Activated B cell treated with CpG ODN at 0.5 μM for 24 hours (primary cell): ENCODE results near the gene TRPM7. TPM values are rescaled to one million over a fixed set of nuclear protein-coding genes. Genes with fewer than 3 reads are reported as not detected.
"Not testable (repeated sequence)": the region's sequence is repeated elsewhere in the genome, so short reads cannot be mapped to it uniquely, and the experiment has no call there.

Experiments used
- ATAC-seq: fragments of 200-7000 bp; cut with Tn5 transposase; one replicate; pipeline ENCODE4 v1.10.0; 2021; ENCODE audit warnings: low read depth, mild to moderate bottlenecking, moderate library complexity
- CTCF ChIA-PET: fragments of 350-600 bp; sonication (Branson Sonifier 250); formaldehyde crosslinking; loops from one replicate; lab custom pipeline; 2021; ENCODE audit warnings: antibody characterized with exemption; lab: Charles Lee
- POLR2A ChIA-PET: fragments of 350-600 bp; sonication (Branson Sonifier 250); formaldehyde crosslinking; loops from one replicate; lab custom pipeline; 2021; ENCODE audit warnings: antibody characterized with exemption; lab: Charles Lee
- DNase-seq: peaks from one replicate; pipeline ENCODE4 v3.0.0; 2022
- H3K27ac Mint-ChIP-seq: one replicate; pipeline ENCODE4 v1.8.0; 2020; ENCODE audit warnings: mixed read lengths
- H3K27me3 Mint-ChIP-seq: one replicate; pipeline ENCODE4 v1.8.0; 2021; ENCODE audit warnings: mixed read lengths
- H3K36me3 Mint-ChIP-seq: one replicate; pipeline ENCODE4 v1.8.0; 2021; ENCODE audit warnings: low read depth, mixed read lengths
- H3K4me1 Mint-ChIP-seq: one replicate; pipeline ENCODE4 v1.8.0; 2021; ENCODE audit warnings: mixed read lengths
- H3K4me3 Mint-ChIP-seq: one replicate; pipeline ENCODE4 v1.8.0; 2020; ENCODE audit warnings: mild to moderate bottlenecking, mixed read lengths
- H3K9me3 Mint-ChIP-seq: one replicate; pipeline ENCODE4 v1.8.0; 2020; ENCODE audit warnings: mixed read lengths
- CTCF ChIP-seq: fragments of 200-600 bp; IDR thresholded peaks from one replicate; pipeline ENCODE4 v1.8.0; 2022; ENCODE audit warnings: antibody characterized with exemption, mild to moderate bottlenecking
- intact Hi-C: fragments of 100-400 bp; cut with micrococcal nuclease; formaldehyde crosslinking; loops from one replicate; pipeline ENCODE4 v1.15.1; 2024
- total RNA-seq: library from RNA; stranded (reverse); gene quantifications from 2 replicates; pipeline ENCODE4 v1.2.3, GENCODE V29; 2022

Gene TRPM7
- total RNA-seq, 1 donor from 2014 or later, result 64.7 TPM

- H3K4me1 Mint-ChIP-seq, result no peaks in the 10 kb centered on the region
- POLR2A ChIA-PET, result no interaction called here
- TF ChIP-seq CTCF, result no peak
- no peak overlapping the region for H3K27ac Mint-ChIP-seq
- no peaks in the 10 kb centered on the region for H3K9me3 Mint-ChIP-seq
- DNase-seq (no peak), ATAC-seq (no peak)
- no peak overlapping the region for H3K4me3 Mint-ChIP-seq
- CTCF ChIA-PET, result no interaction called here
- H3K27me3 Mint-ChIP-seq, result no peaks in the 10 kb centered on the region
- intact Hi-C loops, result no loop called here
- H3K36me3 Mint-ChIP-seq, result peaks cover 66% of the 10 kb centered on the region
These were observed 50.5 kb downstream of the TRPM7 start for GRCh38 chr15:50636146-50636545.

GRCh38 chr15:50633653-50634052 lies 52.9 kb downstream of the TRPM7 start:
- Mint-ChIP-seq H3K27me3 (no peaks in the 10 kb centered on the region), H3K4me1 (no peaks in the 10 kb centered on the region), H3K36me3 (peaks cover 68% of the 10 kb centered on the region), H3K9me3 (no peaks in the 10 kb centered on the region), H3K27ac (no peak overlapping the region), H3K4me3 (no peak overlapping the region)
- ChIA-PET POLR2A (no interaction called here), CTCF (no interaction called here)
- no peak for TF ChIP-seq CTCF
- no peak for DNase-seq
- intact Hi-C loops, result loop anchor here (5.0 kb wide), 2 partner anchors 34 to 46 kb away; no protein-coding TSS in a partner anchor
- no peak for ATAC-seq

GRCh38 chr15:50628421-50628820 lies 58.2 kb downstream of the TRPM7 start:
- no peak for ATAC-seq
- Mint-ChIP-seq H3K27ac (no peak overlapping the region), H3K4me3 (no peak overlapping the region), H3K36me3 (peaks cover 75% of the 10 kb centered on the region), H3K9me3 (no peaks in the 10 kb centered on the region), H3K27me3 (no peaks in the 10 kb centered on the region), H3K4me1 (peaks cover 2% of the 10 kb centered on the region)
- intact Hi-C loops, result loop anchor here (10.0 kb wide), 1 partner anchor 134 kb away; no protein-coding TSS in a partner anchor
- no peak for TF ChIP-seq CTCF
- POLR2A ChIA-PET, result no interaction called here
- no peak for DNase-seq
- CTCF ChIA-PET, result no interaction called here

GRCh38 chr15:50627351-50628055 lies 59.1 kb downstream of the TRPM7 start:
- Mint-ChIP-seq H3K4me3 (no peak overlapping the region), H3K27me3 (no peaks in the 10 kb centered on the region), H3K9me3 (no peaks in the 10 kb centered on the region), H3K4me1 (peaks cover 2% of the 10 kb centered on the region), H3K27ac (no peak overlapping the region), H3K36me3 (peaks cover 75% of the 10 kb centered on the region)
- ATAC-seq (no peak), DNase-seq (no peak)
- TF ChIP-seq CTCF, result no peak
- POLR2A ChIA-PET, result no interaction called here
- intact Hi-C loops, result loop anchor here (10.0 kb wide), 1 partner anchor 133 kb away; no protein-coding TSS in a partner anchor
- CTCF ChIA-PET, result no interaction called here

GRCh38 chr15:50624616-50625168 lies 61.9 kb downstream of the TRPM7 start:
- ATAC-seq, result no peak
- no peak for TF ChIP-seq CTCF
- peaks cover 2% of the 10 kb centered on the region for H3K4me1 Mint-ChIP-seq
- H3K27me3 Mint-ChIP-seq, result no peaks in the 10 kb centered on the region
- DNase-seq, result no peak
- no peaks in the 10 kb centered on the region for H3K9me3 Mint-ChIP-seq
- ChIA-PET POLR2A (no interaction called here), CTCF (no interaction called here)
- H3K27ac Mint-ChIP-seq, result no peak overlapping the region
- intact Hi-C loops, result loop anchor here (10.0 kb wide), 1 partner anchor 130 kb away; no protein-coding TSS in a partner anchor
- peaks cover 78% of the 10 kb centered on the region for H3K36me3 Mint-ChIP-seq
- H3K4me3 Mint-ChIP-seq, result no peak overlapping the region

- H3K4me1 Mint-ChIP-seq, H3K27ac Mint-ChIP-seq, H3K9me3 Mint-ChIP-seq, H3K27me3 Mint-ChIP-seq, DNase-seq, ATAC-seq, H3K4me3 Mint-ChIP-seq: not testable (repeated sequence)
- intact Hi-C loops, result loop anchor here (1.0 to 10.0 kb wide), 3 partner anchors 128 to 286 kb away; partner anchors contain the start of gene AP4E1
- peaks cover 71% of the 10 kb centered on the region for H3K36me3 Mint-ChIP-seq
- POLR2A ChIA-PET, result interaction anchor here (0.6 kb wide), 1 partner anchor 258 kb away, joined by 4 read pairs; no protein-coding TSS in a partner anchor
- CTCF ChIA-PET, result interaction anchor here (0.7 kb wide), 1 partner anchor 254 kb away, joined by 3 read pairs; no protein-coding TSS in a partner anchor
These were observed 64.1 kb downstream of the TRPM7 start for GRCh38 chr15:50622361-50622943.

- H3K27me3 Mint-ChIP-seq, result not testable (repeated sequence)
- peaks cover 61% of the 10 kb centered on the region for H3K36me3 Mint-ChIP-seq
These were observed 69.6 kb downstream of the TRPM7 start for GRCh38 chr15:50616960-50617359.

More at GRCh38 chr15:50616960-50617359, 69.6 kb downstream of the TRPM7 start:
- H3K4me3 Mint-ChIP-seq, DNase-seq, ATAC-seq, intact Hi-C loops, CTCF ChIA-PET, H3K27ac Mint-ChIP-seq, H3K9me3 Mint-ChIP-seq, H3K4me1 Mint-ChIP-seq: not testable (repeated sequence)
- POLR2A ChIA-PET, result interaction anchor here (0.6 kb wide), 3 partner anchors 104 to 276 kb away, joined by 4 to 7 read pairs (median 5); no protein-coding TSS in a partner anchor
